Loucy (cell line): Measurements from ENCODE around the gene KIAA1614.

Experiments
- H2AFZ ChIP-seq: fragments of 200-600 bp; sonication (generic); 2 replicates; pipeline ENCODE4 v1.6.0; 2016; ENCODE audit warnings: antibody characterized with exemption, mild to moderate bottlenecking, low read length, moderate library complexity
- H3F3A ChIP-seq: fragments of 200-600 bp; 2 replicates; pipeline ENCODE4 v1.6.0; 2016; ENCODE audit warnings: antibody characterized with exemption, low read depth, mild to moderate bottlenecking
- H3K27me3 ChIP-seq: fragments of 200-600 bp; sonication (generic); 2 replicates; pipeline ENCODE4 v1.6.1; 2014; ENCODE audit warnings: low read length, mild to moderate bottlenecking; ENCODE audit not compliant: insufficient read depth, poor library complexity, severe bottlenecking
- H3K36me3 ChIP-seq: fragments of 200-600 bp; sonication (generic); 2 replicates; pipeline ENCODE4 v1.6.1; 2016; ENCODE audit warnings: low read length; ENCODE audit not compliant: insufficient read depth
- H3K4me1 ChIP-seq: fragments of 200-600 bp; sonication (generic); 2 replicates; pipeline ENCODE4 v1.5.1; 2014; ENCODE audit warnings: low read length, mild to moderate bottlenecking; ENCODE audit not compliant: insufficient read depth, poor library complexity, severe bottlenecking
- H3K4me2 ChIP-seq: fragments of 200-600 bp; sonication (generic); 2 replicates; pipeline ENCODE4 v1.6.0; 2014; ENCODE audit warnings: antibody characterized with exemption, low read length, low read depth, mild to moderate bottlenecking; ENCODE audit not compliant: poor library complexity, severe bottlenecking
- H3K4me3 ChIP-seq: fragments of 200-600 bp; sonication (generic); 2 replicates; pipeline ENCODE4 v1.5.1; 2014; ENCODE audit warnings: low read length, mild to moderate bottlenecking, mixed read lengths; ENCODE audit not compliant: poor library complexity, severe bottlenecking
- H3K79me2 ChIP-seq: fragments of 200-600 bp; sonication (generic); 2 replicates; pipeline ENCODE4 v1.6.1; 2014; ENCODE audit warnings: low read length; ENCODE audit not compliant: insufficient read depth
- H3K9ac ChIP-seq: fragments of 200-600 bp; sonication (generic); 2 replicates; pipeline ENCODE4 v1.6.0; 2014; ENCODE audit warnings: mild to moderate bottlenecking, low read depth, low read length, moderate library complexity; ENCODE audit not compliant: poor library complexity, severe bottlenecking
- H3K9me2 ChIP-seq: fragments of 200-600 bp; sonication (generic); replicated peaks from 2 replicates; pipeline ENCODE4 v1.6.1; 2016; ENCODE audit warnings: low read depth, low read length, mixed read lengths
- H3K9me3 ChIP-seq: fragments of 200-600 bp; sonication (generic); 2 replicates; pipeline ENCODE4 v1.6.1; 2014; ENCODE audit warnings: mild to moderate bottlenecking, antibody characterized with exemption, low read length, low read depth; ENCODE audit not compliant: insufficient read depth
- H4K20me1 ChIP-seq: fragments of 200-600 bp; sonication (generic); 2 replicates; pipeline ENCODE4 v1.6.0; 2014; ENCODE audit warnings: antibody characterized with exemption, low read length, mild to moderate bottlenecking; ENCODE audit not compliant: insufficient read depth, poor library complexity, severe bottlenecking
- CTCF ChIP-seq: fragments of 200-600 bp; sonication (generic); conservative IDR thresholded peaks from 2 replicates; pipeline ENCODE4 v1.5.1; 2014; ENCODE audit warnings: mild to moderate bottlenecking, antibody characterized with exemption, low read length
- EZH2phosphoT487 ChIP-seq: fragments of 200-600 bp; IDR thresholded peaks from 2 replicates; pipeline ENCODE4 v1.6.1; 2018; ENCODE audit warnings: antibody characterized with exemption, mild to moderate bottlenecking, moderate library complexity, borderline replicate concordance

Gene KIAA1614

GRCh38 chr1:180924939-180925338 lies 12.2 kb downstream of the KIAA1614 start:
- TF ChIP-seq CTCF = no peak
- no peaks in the 10 kb centered on the region for H4K20me1 ChIP-seq
- no peaks in the 10 kb centered on the region for H3K79me2 ChIP-seq
- no peaks in the 10 kb centered on the region for H3K36me3 ChIP-seq
- H3K4me1 ChIP-seq = peaks cover 22% of the 10 kb centered on the region
- H3K4me3 ChIP-seq = no peak overlapping the region
- H3K9ac ChIP-seq = no peak overlapping the region
- H3F3A ChIP-seq = no peaks in the 10 kb centered on the region
- no peaks in the 10 kb centered on the region for H3K27me3 ChIP-seq
- H2AFZ ChIP-seq = no peak overlapping the region
- no peak overlapping the region for H3K4me2 ChIP-seq
- no peaks in the 10 kb centered on the region for H3K9me2 ChIP-seq
- no peaks in the 10 kb centered on the region for H3K9me3 ChIP-seq

GRCh38 chr1:180925471-180926051 lies 12.9 kb downstream of the KIAA1614 start:
- no peaks in the 10 kb centered on the region for H3K36me3 ChIP-seq
- no peaks in the 10 kb centered on the region for H3F3A ChIP-seq
- H3K9me3 ChIP-seq = no peaks in the 10 kb centered on the region
- H3K27me3 ChIP-seq = no peaks in the 10 kb centered on the region
- peaks cover 22% of the 10 kb centered on the region for H3K4me1 ChIP-seq
- H3K4me3 ChIP-seq = no peak overlapping the region
- no peak overlapping the region for H2AFZ ChIP-seq
- H3K79me2 ChIP-seq = no peaks in the 10 kb centered on the region
- H3K4me2 ChIP-seq = no peak overlapping the region
- no peaks in the 10 kb centered on the region for H3K9me2 ChIP-seq
- no peak overlapping the region for H3K9ac ChIP-seq
- no peaks in the 10 kb centered on the region for H4K20me1 ChIP-seq
- TF ChIP-seq EZH2phosphoT487 (no peak), CTCF (no peak)

GRCh38 chr1:180926164-180926981 lies 13.7 kb downstream of the KIAA1614 start:
- H4K20me1 ChIP-seq = no peaks in the 10 kb centered on the region
- no peaks in the 10 kb centered on the region for H3K36me3 ChIP-seq
- no peak overlapping the region for H3K4me3 ChIP-seq
- H3K79me2 ChIP-seq = no peaks in the 10 kb centered on the region
- no peaks in the 10 kb centered on the region for H3K27me3 ChIP-seq
- H3F3A ChIP-seq = no peaks in the 10 kb centered on the region
- H3K4me2 ChIP-seq = peak overlapping the region; percentile 29
- no peak overlapping the region for H2AFZ ChIP-seq
- no peak for TF ChIP-seq EZH2phosphoT487
- TF ChIP-seq CTCF = no peak
- H3K4me1 ChIP-seq = peaks cover 27% of the 10 kb centered on the region
- no peaks in the 10 kb centered on the region for H3K9me2 ChIP-seq
- no peaks in the 10 kb centered on the region for H3K9me3 ChIP-seq
- H3K9ac ChIP-seq = no peak overlapping the region
